GOT3 (cell line): ENCODE data around the gene HYCC2.
"Not testable (repeated sequence)": the region's sequence is repeated elsewhere in the genome, so short reads cannot be mapped to it uniquely, and the experiment has no call there.

ENCODE experiments used
- DNase-seq: peaks from one replicate; lab custom pipeline; 2025; ENCODE audit warnings: mixed read lengths; lab: John Stamatoyannopoulos, UW

Gene HYCC2

GRCh38 chr2:201070948-201071478 lies 458 bp downstream of the HYCC2 start:
- DNase-seq = no peak

- no peak for DNase-seq
Observed at GRCh38 chr2:201064797-201065329, 6.6 kb downstream of the HYCC2 start.

GRCh38 chr2:201063516-201063915 lies 8.0 kb downstream of the HYCC2 start:
- DNase-seq = not testable (repeated sequence)

DNA sequence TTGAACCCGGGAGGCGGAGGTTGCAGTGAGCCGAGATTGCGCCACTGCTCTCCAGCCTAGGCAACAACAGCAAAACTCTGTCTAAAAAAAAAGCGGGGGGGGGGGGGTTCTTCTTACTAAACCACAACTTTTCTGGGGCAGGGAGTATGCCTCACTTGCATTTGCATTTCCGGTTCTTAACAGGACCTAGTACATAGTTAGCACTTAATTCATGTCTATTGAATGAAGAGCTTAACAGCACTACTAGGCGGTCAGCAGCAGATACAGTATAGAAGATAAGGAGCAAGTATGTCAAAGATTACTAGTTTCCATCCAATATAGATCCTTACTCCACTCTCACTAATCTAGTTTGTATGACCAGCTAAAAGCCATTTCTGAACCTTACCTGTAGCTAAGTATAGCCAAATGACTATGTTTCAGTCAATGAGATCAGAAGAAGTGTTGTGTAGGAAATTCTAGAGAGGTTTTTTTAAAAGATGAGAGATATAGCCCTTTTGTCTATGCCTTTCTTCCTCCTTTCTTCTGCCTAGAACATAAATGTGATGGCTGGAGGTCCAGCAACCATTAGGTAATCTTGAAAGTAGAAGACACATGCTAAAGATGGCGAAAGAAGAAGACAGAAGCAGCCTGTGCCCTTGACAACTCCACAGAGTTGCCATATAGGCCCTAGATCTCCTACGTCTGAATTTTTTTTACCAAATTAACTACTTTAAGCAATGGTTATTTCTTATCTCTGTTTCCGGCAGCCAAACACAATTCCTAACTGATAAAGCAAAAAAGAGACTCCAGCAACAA lies 11.3 kb downstream of the HYCC2 start:
- no peak for DNase-seq

DNA sequence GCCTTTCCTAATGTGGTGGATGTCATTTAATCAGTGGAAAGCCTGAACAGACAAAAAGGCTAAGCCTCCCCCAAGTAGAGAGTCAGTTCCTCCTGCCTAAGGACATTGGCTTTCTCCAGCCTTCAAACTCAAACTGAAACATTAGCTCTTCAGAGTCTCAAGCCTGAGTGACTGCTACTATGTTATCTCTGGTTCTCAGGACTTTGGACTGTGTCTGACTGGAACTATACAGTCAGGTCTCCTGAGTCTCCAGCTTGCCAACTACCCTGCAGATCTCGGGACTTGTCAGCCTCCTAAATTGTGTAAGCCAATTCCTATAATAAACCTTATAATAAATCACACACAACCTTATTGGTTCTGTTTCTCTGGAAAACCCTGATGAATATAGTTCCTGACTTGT lies 12.6 kb downstream of the HYCC2 start:
- DNase-seq = no peak

DNA sequence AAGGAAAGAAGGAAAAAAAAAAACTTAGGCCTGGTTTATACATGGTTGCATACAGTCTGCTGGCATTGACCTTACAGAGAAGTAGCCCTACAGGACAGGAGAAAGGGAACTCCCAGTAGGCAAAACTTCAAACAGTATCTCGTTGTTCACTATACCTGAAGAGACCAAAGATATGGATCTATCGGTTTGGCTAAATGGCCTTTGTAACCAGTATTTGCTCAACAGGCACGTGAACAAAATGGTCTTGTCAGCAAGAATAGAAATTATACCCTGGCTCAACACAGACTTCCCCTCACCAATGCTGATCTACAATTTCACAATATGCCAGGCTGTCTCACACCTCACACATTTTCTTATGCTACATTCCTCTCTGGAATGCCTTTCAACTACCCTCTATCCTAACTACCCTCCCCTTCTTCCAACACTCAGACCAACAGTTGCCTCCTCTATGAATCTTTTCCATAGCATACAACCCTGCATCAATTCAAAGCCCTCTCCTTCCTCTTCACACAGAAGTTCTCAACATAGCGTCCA lies 13.7 kb downstream of the HYCC2 start:
- no peak for DNase-seq

DNA sequence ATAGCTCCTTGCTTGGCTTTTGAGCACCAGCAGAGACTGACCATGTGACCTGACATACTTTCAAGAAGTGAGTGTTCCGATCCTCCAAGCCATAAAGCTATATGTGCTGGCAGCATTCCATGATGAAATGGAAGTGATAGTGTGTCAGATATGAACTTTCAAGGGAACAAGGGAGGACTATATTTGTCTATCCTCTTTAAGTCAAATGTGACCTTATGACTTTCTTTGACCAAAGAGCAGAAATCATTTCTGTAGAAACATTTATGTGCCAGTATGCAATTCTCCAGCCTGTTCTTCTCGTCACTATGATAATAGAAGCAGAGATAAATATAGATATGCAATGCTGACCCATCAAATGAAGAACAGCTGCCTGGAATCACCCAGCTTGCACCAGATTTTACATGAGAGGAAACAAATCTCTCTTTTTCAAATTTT lies 14.4 kb downstream of the HYCC2 start:
- no peak for DNase-seq

GRCh38 chr2:201049455-201049854 lies 22.0 kb downstream of the HYCC2 start:
- DNase-seq = no peak

DNA sequence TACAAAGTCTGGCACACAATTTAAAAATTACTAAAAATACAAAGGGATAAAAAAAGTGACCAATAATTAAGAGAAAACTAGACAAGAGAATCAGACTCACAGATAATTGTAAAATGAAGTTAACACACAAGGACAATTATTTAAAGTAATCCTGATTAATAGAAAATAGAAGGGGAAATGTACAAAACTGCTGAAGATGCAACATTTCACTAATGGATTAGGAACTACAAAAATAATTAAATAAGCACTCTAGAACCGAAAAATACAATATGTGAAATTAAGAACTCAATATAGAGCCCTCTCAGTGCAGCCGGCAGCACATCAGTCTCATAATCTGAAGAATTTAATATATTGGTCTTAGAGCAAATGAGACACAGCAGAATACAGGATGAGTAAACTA lies 24.6 kb downstream of the HYCC2 start:
- no peak for DNase-seq

- not testable (repeated sequence) for DNase-seq
Observed at GRCh38 chr2:201043050-201043449, 28.4 kb downstream of the HYCC2 start.

- DNase-seq = not testable (repeated sequence)
Observed at GRCh38 chr2:201042451-201042850, 29.0 kb downstream of the HYCC2 start.

DNA sequence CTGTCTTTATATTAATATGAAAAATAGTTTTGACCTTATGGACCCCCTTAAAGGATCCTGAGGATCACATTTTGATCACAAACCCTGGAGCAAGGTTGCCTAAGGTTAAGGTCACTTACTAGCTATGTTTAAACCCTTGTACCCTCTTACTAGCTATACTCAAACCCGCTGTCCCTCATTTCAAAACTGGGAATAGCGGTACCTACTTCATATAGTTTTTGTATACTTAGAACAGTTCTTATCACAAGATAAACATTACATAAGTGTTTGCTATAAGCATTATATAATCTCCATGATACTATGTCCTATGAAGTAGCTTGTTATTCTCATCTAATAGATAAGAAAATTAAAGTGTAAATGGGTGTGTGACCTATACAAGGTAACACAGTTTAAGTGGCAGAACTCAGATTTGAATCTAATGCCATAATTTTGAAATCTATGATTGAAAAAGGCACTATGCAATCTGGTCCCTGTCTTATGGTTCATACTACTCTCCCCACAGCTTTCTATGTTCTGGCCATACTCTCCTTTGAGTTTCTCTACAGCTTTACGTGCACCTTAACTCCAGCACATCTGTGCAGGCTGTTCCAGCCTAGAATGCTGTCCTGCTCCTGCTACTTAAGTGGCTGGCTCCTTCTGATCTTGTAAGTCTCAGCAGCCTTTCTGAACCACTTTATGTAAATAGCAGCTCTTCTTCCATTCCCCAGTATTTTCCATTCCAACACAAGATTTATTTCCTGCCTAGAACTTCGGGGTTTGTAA lies 30.4 kb downstream of the HYCC2 start:
- DNase-seq = no peak

DNA sequence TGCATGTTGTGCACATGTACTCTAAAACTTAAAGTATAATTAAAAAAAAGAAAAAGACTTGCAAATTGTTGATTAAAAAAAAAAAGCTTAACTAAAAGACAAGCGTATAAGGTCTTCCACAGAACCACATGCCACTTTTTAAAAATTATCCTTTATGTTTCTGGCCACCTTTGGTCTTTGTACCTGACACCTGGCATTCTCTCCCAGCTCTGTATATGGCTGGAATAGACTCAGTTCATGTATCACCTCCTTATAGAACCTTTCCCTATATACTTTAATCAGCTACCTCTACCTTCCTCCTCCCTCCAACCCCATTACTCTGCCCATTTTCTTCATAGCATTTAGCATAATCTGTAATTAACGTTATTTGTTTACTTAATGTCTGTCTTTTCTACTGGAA lies 32.6 kb downstream of the HYCC2 start:
- DNase-seq = no peak

DNA sequence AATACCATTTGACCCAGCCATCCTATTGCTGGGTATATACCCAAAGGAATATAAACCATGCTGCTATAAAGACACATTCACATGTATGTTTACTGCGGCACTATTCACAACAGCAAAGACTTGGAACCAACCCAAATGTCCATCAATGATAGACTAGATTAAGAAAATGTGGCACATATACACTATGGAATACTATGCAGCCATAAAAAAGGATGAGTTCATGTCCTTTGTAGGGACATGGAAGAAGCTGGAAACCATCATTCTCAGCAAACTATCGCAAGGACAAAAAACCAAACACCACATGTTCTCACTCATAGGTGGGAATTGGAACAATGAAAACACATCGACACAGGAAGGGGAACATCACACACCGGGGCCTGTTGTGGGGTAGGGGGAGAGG lies 33.1 kb downstream of the HYCC2 start:
- not testable (repeated sequence) for DNase-seq

DNA sequence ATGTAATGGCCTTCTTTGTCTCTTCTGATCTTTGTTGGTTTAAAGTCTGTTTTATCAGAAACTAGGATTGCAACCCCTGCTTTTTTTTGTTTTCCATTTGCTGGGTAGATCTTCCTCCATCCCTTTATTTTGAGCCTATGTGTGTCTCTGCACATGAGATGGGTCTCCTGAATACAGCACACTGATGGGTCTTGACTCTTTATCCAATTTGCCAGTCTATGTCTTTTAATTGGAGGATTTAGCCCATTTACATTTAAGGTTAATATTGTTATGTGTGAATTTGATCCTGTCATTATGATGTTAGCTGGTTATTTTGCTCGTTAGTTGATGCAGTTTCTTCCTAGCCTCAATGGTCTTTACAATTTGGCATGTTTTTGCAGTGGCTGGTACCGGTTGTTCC lies 37.1 kb downstream of the HYCC2 start:
- DNase-seq = not testable (repeated sequence)

DNA sequence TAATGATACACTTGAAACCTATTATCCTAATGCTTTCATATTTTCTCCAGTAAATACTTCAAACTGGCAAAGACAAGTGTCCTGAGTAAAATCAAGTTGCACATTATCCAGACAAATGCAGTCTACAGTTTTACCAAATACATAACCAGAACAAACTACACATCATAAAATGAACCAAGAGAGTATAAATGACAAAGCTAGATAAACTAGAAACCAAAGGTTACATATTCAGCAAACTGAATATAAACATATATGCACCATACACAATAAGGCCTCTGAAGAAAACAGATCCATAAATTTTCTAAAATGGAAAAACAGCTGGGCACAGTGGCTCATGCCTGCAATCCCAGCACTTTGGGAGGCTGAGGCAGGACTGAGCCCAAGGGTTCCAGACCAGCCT lies 47.0 kb downstream of the HYCC2 start:
- no peak for DNase-seq

DNA sequence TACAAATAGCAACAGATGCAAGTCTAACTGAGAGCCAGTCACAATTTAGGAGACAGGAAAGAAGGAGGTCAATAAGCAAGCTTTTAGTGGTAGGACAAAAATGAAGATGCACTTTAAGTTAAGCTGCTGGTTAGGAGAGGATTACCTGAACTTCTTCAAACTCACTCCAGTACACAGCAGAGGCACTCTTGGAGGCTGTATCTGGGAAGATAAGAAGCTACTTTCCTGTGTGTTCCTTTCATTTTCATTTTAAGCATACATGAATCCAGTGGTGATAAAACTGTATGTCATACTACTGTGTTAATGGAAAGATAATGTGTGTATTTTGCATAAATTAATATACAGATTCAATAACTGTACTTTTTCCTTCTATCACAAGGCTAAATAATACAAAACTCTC lies 49.6 kb downstream of the HYCC2 start:
- DNase-seq = no peak
